Hindlimb muscle (tissue), 1 donor: ENCODE measurements around the gene PPP3CB. TPM values are rescaled to one million over a fixed set of nuclear protein-coding genes. Genes with fewer than 3 reads are reported as not detected.

Experiments
- DNase-seq: peaks from one replicate; pipeline ENCODE4 v3.0.0-alpha.2; 2013
- polyA plus RNA-seq: library from polyadenylated mRNA; unstranded; fragments of 120-200 nt; gene quantifications from one replicate; pipeline ENCODE4 v1.2.1, GENCODE V29; 2013; ENCODE audit not compliant: insufficient read length

The PPP3CB gene
- polyA plus RNA-seq = 184 TPM

- DNase-seq = peak; percentile 96
These were observed at the start of gene PPP3CB for GRCh38 chr10:73495884-73496674. PPP3CB (minus strand) TSS chr10:73496024; CDS start chr10:73495889, 135 bp downstream.

DNA sequence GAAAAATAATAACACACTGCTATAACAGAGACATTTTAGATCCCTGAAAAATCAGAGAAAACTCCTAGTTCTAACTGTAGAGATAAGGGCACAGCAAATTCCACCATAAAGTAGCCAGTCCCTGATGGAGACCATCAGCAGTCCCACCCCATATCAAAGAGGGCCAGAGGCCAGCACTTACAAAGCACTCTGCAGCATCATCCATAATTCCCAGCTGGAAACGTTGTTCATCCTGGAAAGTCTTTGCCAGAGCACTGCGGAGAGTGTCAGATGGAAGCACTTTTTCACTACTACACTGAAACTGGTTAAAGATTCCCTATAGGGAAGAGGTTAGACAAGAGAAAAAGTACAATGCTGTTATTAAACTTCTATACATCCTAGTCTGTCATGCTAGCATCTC is 49.5 kb upstream of the PPP3CB start:
- DNase-seq = no peak

GRCh38 chr10:73537709-73538108 is 41.9 kb upstream of the PPP3CB start:
- no peak for DNase-seq

DNA sequence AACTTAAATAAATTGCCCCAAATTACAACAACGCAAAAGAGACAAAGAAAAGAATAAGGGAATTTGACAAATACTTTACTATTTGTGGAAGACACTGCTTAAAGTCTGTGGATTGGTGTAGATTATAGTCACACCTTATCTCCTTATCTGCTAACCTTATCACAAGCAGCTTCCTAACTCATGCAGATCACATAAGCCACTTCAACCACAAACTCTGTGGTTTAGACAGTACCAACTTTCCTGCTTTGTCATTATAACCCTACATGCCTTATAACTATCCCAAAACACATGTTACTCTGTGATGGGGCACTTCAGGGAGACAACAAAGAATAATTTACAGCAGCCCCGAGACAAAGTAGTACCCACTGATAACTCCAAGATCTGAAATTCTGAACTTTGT is 41.5 kb upstream of the PPP3CB start:
- DNase-seq = no peak

DNA sequence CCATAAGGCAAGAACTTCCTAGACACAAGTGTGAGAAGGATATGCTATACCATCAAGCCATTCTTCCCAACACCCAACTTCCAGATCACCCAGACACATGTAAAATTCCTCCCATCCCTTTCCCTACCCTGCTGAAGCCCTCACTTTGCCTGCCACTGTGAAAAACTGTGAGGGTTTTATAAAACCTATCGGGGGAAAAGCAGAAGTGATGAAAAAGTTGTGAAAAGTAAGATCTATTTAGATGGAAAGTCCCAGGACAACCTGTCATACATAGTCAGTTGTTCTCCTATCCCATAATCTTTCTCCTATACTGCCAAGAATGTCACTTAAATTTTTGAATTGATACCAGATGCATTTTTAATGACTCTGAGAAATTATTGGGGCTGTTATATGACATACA is 39.0 kb upstream of the PPP3CB start:
- no peak for DNase-seq

- peak; percentile 65 for DNase-seq
These were observed 33.4 kb upstream of the PPP3CB start for GRCh38 chr10:73529089-73529832.

GRCh38 chr10:73522263-73522662 is 26.4 kb upstream of the PPP3CB start:
- DNase-seq = no peak

DNA sequence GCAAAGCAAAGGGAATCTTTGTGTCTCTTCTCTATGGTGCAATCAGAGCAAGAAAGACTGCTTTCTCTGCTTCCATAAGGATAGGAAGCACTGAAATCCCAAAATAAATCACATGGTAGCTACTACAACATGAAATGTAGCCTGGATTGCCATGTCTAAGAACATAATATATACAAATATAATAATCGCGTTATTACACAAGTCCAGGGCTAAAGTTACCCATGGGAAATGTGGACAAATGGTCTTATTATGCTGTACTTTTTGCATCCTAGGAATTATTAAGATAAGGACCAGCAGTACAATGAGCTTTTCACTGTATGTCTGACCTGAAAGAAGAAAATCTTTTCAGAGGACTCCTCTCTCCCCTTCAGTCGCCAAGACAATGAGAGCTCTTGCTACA is 23.5 kb upstream of the PPP3CB start:
- no peak for DNase-seq

GRCh38 chr10:73517166-73517888 is 21.5 kb upstream of the PPP3CB start:
- DNase-seq = no peak

GRCh38 chr10:73512207-73512743 is 16.5 kb upstream of the PPP3CB start:
- no peak for DNase-seq

DNA sequence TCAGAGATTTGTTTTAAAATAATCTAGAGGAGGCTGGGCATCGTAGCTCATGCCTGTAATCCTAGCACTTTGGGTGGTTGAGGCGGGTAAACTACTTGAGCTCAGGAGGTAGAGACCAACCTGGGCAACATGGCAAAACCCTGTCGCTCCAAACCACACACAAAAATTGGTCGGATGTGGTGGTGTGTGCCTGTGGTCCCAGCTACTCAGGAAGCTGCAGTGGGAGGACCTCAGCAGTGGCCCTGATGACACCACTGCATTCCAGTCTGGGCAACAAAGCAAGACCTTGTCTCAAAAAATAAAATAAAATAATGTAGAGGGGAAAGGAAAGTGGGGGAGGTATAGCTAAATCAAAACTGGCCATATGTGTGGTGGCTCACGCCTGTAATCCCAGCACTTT is 13.9 kb upstream of the PPP3CB start:
- DNase-seq = no peak

DNA sequence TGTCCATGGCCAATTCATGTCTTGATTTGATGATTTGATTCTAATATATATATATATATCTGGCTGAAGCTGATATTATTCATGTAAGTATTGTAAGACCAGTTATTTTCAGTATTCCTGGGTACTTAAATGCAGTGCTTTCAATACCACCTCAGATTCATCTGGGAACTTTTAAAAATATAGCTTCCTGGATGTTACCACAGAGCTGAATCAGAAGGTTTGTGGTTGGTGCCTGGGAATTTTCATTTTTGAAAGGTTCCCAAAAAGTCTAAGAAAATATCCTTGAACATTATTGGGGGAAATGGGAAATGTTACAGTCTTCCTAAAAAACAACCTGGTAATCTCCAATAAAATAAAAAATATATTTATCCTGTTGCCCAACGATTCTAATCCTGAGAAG is 10.7 kb upstream of the PPP3CB start:
- no peak for DNase-seq

DNA sequence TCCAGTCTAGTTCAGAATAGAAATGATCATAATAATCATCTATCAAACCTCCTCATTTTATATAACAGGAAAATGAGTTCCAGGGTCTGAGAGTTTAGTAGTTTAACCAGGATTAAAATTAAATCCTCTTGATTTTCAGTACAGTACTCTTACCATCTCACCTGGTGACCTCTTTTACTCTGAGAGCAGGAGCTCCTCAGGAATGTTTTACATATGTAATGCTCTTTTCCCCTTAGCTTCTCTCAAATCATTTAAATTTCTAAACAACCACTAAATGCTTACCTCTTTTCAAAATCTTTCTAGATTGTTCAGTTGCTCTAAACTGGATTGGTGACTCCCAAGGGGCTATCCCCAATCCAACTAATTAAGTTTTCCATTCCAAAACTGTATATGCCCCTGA is 10.2 kb upstream of the PPP3CB start:
- DNase-seq = no peak

- no peak for DNase-seq
These were observed 7.2 kb upstream of the PPP3CB start for GRCh38 chr10:73503037-73503436.

GRCh38 chr10:73501651-73502050 is 5.8 kb upstream of the PPP3CB start:
- DNase-seq = no peak

DNA sequence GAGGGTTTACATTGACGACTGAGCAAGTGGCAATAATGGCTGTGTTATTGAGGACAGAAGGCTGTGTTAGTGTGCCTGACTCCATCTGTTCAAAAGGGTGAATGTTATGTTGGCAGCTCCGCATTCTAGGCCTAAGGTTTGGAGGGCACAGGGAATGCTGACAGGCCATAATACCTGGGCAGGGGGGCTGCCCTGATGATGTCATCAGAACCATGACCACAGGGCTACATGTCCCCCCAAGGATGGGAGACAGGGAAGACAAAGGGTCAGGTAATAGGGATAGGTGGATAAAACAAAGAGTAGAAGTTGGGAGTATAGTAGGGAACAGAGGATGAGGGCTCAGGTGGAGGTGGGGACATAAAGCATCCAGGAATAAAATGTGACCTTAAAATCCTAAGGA is 1.8 kb upstream of the PPP3CB start:
- no peak for DNase-seq

- peak; percentile 76 for DNase-seq
These were observed 469 bp downstream of the PPP3CB start for GRCh38 chr10:73495226-73495883.

DNA sequence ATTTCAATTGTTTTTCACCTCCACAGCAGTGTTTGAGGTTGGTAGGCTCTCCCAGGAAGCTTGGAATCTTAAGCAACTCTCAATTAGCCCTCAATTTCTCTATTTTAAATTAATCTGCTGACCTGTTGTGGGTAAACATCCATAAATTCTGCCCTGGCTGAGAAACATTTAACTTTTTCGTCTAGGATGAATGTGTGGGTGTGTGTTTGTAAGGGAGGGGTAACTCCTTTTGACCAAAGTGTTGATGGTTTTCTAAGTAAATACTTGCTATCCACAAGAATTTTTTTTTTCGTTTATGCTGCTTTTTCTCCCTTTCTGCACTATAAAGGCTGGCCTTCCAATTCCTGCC is 973 bp downstream of the PPP3CB start:
- DNase-seq = no peak

DNA sequence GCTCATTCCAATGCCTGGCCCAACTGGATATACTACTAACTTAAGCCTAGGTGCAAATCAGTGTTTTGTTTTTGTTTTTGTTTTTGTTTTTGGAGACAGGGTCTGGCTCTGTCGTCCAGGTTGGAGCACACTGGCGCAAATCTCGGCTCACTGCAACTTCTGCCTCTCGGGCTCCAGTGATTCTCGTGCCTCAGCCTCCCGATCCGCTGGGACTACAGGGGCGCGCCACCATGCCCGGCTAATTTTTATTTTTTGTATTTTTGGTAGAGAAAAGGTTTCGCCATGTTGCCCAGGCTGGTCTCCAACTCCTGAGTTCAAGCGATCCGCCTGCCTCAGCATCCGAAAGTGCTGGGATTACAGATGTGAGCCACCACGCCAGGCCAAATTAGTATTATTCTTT is 1.6 kb downstream of the PPP3CB start:
- DNase-seq = no peak

- DNase-seq = no peak
These were observed 2.0 kb downstream of the PPP3CB start for GRCh38 chr10:73493781-73494180.

DNA sequence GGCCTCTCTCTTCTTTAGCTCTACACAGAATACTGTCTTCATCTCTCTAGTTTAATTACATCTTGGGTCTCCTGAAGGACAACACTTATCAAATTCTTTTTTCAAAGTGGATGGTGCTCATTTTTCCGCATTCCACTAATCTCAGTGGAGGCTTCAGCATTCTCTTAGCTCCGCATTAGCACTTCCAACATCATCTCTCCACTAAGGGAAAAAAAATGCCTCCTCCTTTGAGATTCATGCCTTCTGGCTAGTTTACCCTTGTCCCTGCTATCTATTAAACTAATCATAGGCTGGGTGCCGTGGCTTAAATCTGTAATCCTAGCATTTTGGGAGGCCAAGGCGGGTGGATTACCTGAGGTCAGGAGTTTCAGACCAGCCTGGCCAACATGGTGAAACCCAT is 9.2 kb downstream of the PPP3CB start:
- no peak for DNase-seq

DNA sequence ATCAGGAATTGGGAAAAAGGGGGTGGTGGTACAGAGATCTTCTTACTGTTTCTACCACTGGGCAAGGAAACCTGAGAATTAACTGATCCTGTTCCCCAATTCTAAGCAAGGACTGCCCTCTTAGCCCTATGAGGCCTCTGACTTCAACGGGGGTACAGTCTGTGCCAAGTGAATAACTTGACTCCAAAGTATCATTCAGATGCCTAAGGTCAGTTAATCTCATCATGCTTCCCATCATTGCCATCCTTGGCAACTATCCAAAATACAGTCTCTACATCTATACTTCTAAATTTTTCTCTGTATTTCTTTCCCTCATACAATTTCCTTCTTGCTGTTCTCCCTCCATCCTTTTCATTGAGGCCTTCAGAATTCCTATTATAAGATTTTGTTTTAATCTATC is 10.5 kb downstream of the PPP3CB start:
- no peak for DNase-seq

- DNase-seq = no peak
These were observed 15.7 kb downstream of the PPP3CB start for GRCh38 chr10:73480158-73480557.
